Activated CD8-positive, alpha-beta memory T cell treated with anti-CD3 and anti-CD28 coated beads for 48 hours (primary cell): ENCODE measurements around the gene SIVA1.

ENCODE experiments used
- DNase-seq, 3 experiments: peaks; one replicate each; pipeline ENCODE4 v3.0.0-alpha.2; 2020; ENCODE audit warnings: low read depth in 2 of 3, low spot score in 2 of 3

The SIVA1 gene

GRCh38 chr14:104770851-104771272 is 17.9 kb downstream of the SIVA1 start:
- no peak for DNase-seq

DNA sequence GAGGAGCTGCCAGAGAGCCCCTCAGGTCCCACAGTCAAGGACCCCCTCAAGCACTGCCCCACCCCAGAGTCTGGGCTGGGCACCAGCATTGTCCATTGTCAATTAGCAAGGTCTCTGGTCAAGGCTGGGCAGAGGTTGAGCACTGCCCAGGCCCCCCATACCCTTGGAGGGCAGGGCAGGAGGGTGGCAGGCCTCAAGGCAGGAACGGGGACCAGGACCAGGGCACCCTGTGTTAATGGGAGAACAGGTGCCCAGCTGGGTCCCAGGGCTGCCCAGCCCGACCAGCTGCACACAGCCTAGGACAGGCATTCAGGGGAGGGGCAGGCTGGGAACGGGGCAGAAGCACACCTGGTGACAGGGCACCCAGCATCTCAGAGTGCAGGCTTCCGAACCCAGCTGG is 18.4 kb downstream of the SIVA1 start:
- no peak for DNase-seq

DNA sequence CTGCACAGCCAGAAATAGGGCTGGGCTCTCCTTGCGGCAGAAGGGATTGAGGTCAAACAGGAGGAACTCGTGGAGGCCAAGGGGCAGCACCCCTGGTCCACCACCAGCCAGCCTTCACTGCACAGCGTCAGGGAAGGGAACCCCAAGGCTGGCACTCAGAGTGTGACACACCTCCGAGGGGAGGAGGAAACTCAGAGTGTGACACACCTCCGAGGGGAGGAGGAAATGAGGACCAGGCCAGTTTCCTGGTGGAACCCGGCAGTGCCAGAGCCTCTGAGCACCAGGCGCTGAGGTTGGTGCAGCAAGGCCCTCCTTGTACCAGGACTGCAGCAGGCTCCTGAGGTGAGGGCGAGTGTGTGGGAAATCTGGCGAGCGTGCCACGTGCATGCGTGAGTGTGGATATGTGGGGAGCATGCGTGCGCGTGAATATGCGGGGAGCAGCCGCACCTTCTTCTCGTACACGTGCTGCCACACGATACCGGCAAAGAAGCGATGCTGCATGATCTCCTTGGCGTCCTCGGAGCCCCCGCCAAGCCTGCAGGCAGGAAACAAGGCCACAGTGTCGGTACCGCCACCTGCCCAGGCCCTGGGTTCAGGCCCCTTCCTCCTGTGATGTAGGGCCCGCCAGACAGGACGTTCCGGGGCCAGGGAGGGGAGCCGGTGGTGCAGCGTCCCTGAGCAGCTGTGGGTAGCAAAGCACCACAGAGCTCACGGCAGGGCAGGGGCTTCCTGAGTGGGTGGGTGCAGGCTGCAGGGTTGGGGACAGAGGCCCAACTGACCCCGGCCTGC is 19.2 kb downstream of the SIVA1 start:
- no peak for DNase-seq

- DNase-seq = no peak
These were observed 20.0 kb downstream of the SIVA1 start for GRCh38 chr14:104772707-104773504.

DNA sequence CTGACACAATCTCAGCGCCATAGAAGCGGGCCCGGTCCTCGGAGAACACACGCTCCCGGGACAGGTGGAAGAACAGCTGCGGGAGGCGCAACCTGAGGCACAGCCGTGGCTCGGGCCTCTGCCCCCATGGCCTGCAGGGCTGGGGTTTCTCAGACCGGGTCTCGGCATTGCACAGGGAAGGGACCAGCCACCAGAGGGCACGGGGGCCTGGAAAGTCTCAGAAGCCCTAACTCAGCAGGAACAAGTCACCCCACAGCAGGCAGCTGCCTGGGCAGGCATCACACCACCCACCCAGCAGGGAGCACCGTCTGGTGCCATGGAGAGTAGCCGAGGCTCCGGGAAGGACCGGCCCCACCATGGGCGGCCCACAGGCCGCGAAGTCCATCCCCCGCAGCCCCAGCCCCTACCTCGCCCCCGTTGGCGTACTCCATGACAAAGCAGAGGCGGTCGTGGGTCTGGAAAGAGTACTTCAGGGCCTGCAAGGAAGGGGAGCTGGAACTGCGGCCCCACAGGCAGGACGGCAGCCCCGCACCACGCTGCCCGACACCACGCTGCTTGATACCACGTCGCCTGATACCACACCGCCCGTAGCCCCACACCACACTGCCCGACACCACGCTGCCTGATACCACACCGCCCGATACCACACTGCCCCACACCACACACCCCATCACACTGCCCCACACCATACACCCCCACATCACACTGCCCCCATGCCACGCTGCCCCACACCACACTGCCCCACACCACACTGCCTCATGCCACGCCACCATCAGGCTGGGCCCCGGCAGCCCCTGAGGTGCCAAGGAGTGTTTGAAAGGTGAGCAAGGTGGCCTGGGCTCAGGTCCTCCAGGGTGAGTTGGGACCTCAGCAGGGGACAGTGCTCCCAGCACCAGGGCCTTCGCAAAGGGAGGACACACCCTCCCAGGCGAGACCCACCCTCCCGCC is 20.8 kb downstream of the SIVA1 start:
- DNase-seq = no peak

- no peak for DNase-seq
These were observed 21.6 kb downstream of the SIVA1 start for GRCh38 chr14:104774453-104775072.

GRCh38 chr14:104775073-104775489 is 22.1 kb downstream of the SIVA1 start:
- no peak for DNase-seq

GRCh38 chr14:104776481-104776880 is 23.5 kb downstream of the SIVA1 start:
- no peak for DNase-seq

DNA sequence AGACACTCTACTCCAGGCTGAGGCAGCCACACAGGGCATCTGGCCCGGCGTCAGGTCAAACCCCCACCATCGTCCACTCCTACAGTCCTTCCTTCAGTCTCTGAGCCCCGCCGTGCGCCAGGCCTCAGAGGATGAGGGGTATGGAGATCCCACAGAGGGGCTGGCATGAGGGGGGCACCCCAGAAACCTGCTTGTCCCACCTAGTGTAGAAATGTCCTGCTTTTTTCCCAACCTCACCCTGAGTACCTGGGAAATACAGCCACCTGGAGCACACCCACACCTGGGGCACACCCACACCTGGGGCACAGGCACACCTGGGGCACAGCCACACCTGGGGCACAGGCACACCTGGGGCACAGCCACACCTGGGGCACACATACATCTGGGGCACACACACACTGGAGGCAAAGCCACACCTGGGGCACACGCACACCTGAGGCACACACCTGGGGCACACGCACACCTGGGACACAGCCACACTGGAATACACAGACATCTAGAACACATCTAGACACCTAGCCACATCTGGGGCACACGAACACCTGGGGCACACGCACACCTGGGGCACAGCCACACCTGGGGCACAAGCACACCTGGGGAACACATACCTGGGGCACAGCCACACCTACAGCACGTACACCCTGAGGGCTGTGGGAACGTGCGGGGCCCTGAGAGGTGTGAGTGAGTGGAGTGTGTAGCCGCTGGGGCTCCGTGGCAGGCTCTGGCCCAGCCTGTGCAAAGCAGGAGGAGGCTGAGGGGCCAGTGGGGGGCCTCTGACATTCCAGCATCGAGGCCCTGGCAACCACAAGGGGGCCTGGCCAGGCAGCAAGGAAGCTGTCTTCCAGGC is 24.2 kb downstream of the SIVA1 start:
- DNase-seq = no peak

GRCh38 chr14:104777808-104778249 is 24.9 kb downstream of the SIVA1 start:
- DNase-seq = no peak

GRCh38 chr14:104778694-104779331 is 25.9 kb downstream of the SIVA1 start:
- DNase-seq = no peak

DNA sequence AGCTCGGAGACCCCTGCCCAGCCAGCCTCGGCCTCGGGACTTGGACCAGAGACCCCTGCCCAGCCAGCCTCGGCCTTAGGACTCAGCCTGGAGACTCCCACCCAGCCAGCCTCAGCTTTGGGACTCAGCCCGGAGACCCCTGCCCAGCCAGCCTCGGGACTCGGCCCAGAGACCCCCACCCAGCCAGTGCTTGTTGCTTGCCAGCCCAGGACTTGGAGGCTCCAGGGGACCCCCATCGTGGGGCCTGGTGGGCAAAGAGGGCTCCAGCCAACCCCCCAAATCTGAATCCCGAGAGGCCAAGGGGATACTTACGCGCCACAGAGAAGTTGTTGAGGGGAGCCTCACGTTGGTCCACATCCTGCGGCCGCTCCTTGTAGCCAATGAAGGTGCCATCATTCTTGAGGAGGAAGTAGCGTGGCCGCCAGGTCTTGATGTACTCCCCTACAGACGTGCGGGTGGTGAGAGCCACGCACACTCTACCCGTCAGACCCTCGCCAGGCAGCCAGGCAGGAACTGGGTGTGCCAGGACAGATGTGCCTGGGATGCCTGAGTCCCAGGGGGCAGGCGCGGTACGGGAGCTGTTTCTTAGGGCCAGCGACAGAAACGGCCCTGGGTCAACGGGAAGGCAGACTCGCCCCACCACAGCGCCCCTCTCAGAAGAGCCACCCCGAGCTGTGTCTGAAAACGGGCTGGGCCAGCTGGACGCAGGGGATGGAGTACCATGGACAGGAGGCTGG is 27.0 kb downstream of the SIVA1 start:
- no peak for DNase-seq

DNA sequence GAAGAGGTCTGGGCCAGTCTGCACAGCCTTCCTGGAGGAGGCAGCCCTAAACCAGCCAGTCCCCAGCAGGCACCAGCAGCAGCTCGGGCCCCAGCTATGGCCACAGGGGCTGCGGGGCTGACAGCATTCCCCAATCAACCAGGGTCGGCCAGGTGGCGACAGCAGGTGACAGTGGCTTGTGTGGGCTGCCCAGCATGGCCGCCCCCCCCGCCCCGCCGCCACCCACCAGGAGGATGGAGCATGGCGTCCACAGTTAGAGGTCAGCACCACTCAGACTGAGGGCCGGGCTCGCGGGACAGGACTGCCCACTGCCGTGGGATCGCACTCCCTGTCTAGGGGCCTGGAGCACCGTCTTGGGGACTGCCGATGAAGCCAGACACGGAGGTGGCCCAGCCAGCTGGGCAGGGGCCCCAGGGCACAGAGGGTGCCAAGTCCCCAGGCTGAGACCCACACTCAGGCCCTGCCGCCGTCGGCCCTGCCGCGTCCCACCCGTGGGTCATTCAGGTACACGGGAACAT is 27.6 kb downstream of the SIVA1 start:
- no peak for DNase-seq

DNA sequence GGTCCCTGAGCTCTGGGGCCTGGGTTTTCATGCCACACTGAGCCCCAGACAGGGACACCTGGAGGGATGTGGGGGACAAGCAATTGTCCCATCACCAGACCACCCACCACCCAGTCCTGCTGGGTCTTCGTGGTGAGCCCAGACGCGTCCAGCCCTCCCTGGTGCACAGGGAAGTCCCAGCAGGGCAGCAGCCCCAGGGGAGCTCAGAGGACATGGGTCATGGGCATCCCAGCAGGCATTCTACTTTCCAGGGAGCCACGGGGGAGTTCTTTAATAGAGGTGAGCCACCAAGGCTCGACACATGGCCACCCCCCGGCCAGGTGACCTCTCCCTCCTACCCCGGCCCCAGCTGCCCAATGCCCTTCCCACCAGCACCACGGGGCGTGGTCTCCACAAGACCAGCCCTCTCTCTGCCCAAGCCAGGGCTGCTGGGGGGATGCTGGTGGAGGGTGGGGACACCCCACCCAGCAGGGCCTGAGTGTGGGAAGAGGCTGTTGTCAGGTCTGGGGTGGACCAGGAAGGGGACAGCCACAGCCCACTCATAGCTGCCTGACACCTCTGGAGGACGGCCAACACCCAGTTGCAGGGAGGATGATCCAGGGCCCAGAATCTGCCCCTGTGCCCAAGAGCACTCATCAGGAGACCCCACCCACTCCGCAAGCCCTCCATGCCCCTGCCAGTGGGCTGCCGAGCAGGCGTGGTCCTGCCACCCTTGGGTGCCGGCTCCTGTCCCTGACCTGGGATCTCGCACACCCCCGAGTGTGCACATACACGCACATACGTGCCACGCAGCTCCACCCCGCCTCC is 28.5 kb downstream of the SIVA1 start:
- no peak for DNase-seq

DNA sequence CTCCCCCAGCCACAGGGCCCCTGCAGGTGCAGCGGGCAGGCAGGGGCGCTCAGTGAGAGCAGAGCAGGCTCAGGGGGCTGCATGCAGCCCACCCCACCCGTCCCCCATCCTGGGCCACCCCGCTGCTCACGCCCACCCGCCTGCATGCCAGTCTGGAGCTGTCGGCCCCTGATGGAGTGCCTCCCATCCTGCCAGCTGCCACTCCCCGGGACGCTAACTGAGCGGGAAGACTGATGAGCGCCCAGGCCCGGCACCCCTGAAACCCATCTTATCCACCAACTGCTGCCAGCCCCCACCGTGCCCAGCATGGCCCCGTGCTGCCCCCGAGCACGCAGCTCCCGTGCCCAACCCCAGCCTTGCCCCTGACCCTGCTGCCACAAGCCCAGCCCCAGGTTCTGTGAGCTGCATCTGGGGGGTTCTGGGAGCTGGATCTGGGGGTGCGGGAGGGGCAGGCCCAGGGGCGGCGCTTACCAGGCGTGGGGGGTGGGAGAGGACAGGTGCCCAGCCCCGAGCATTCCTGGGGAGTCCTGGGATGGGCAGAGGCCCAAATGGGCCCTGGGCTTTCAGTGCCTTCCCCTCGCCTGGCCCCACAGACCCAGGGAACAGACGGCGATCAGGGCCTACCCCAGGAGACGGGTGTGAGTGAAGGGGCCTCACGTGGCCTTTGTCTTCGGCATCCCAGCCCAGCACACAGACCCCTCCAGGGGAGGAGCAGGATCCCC is 29.3 kb downstream of the SIVA1 start:
- no peak for DNase-seq

DNA sequence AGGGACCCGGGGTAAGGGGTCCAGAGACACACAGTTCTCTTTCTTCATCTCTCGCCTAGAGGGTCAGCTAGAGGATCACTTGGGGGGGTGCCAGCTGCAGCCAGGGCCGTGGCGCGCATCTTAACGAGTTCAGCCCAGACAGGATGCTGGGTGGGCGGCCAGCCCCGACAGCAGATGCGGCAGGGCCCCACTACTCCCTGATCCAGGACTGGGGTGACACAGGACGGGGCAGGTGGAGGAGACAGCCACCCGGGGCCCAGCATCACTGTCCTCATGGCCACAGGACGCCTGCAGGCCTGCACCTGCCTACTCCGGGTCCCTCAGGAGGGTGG is 29.8 kb downstream of the SIVA1 start:
- no peak for DNase-seq
